NT2/D1 (cell line): ENCODE measurements around the gene CPSF3.

Experiments used
- DNase-seq: peaks from one replicate; pipeline ENCODE4 v3.0.0-alpha.2; 2011; ENCODE audit warnings: low read depth, low spot score
- H3K27me3 ChIP-seq: 2 replicates; pipeline ENCODE4 v1.6.0; 2011; ENCODE audit warnings: mild to moderate bottlenecking; ENCODE audit not compliant: insufficient read length, insufficient read depth
- H3K36me3 ChIP-seq: 2 replicates; pipeline ENCODE4 v1.6.1; 2011; ENCODE audit warnings: mild to moderate bottlenecking, low read length, mixed read lengths; ENCODE audit not compliant: insufficient read depth, insufficient read length
- H3K4me1 ChIP-seq: 2 replicates; pipeline ENCODE4 v1.5.1; 2011; ENCODE audit not compliant: insufficient read depth, insufficient read length
- H3K4me3 ChIP-seq: 2 replicates; pipeline ENCODE4 v1.5.1; 2011; ENCODE audit warnings: low read depth; ENCODE audit not compliant: insufficient read length
- H3K9ac ChIP-seq: 2 replicates; pipeline ENCODE4 v1.6.0; 2011; ENCODE audit warnings: low read depth; ENCODE audit not compliant: insufficient read length
- H3K9me3 ChIP-seq: 2 replicates; pipeline ENCODE4 v1.5.1; 2011; ENCODE audit warnings: mild to moderate bottlenecking, low read length; ENCODE audit not compliant: insufficient read depth
- SUZ12 ChIP-seq: IDR thresholded peaks from 2 replicates; pipeline ENCODE4 v1.6.1; 2011; ENCODE audit not compliant: insufficient read length, insufficient read depth; ENCODE audit errors: extremely low read depth
- YY1 ChIP-seq: IDR thresholded peaks from 2 replicates; pipeline ENCODE4 v1.6.1; 2011; ENCODE audit not compliant: insufficient read length, insufficient read depth
- ZNF274 ChIP-seq: IDR thresholded peaks from 2 replicates; pipeline ENCODE4 v1.6.1; 2011; ENCODE audit warnings: mild to moderate bottlenecking, low read depth, low read length

The CPSF3 gene

DNA sequence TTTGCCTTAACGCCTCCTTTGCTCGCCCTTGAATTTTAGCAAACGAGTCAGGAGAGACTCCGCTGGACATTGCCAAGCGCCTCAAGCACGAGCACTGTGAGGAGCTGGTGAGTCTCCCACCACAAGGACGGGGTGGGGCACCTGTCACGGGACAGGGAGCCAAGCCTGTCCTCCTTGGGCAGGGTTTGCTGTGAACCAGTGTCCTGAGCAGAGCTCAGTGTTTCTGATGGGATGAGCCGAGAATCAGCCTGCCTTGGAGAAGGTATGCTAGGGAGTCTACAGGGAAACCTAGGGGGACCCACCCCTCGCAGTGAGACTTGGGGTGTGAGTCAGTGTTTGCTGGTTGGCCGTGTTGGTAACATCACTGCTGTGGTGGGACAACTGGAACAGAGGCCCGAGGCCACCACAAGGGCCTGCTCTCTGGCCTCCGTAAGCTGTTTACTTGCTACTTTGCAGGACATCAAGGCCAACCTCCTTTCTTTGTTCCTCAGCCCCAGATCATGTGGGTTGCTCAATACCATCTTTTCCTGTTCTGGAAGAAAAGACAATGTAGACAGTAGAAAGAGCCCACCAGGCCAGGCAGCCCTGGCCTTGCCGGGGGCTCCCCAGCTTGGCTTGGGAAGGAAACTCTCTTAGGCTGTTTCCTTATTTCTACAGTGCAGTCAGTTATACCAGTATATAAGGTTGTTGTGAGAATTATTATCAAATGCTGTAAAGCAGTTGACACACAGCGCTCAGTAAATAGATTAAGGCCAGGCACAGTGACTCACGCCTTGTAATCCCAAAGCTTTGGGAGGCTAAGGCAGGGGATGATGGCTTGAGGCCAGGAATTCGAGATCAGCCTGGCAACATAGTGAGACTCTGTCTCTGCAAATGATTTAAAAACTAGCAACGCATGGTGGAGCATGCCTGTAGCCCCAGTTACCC is 42.5 kb upstream of the CPSF3 start:
- TF ChIP-seq SUZ12, result no peak
- TF ChIP-seq YY1, result no peak
- no peak for TF ChIP-seq ZNF274
- peaks cover 22% of the 10 kb centered on the region for H3K36me3 ChIP-seq
- no peaks in the 10 kb centered on the region for H3K27me3 ChIP-seq
- H3K9me3 ChIP-seq, result no peaks in the 10 kb centered on the region
- H3K4me3 ChIP-seq, result no peak overlapping the region
- peaks cover 10% of the 10 kb centered on the region for H3K4me1 ChIP-seq
- no peak for DNase-seq
- H3K9ac ChIP-seq, result no peak overlapping the region

DNA sequence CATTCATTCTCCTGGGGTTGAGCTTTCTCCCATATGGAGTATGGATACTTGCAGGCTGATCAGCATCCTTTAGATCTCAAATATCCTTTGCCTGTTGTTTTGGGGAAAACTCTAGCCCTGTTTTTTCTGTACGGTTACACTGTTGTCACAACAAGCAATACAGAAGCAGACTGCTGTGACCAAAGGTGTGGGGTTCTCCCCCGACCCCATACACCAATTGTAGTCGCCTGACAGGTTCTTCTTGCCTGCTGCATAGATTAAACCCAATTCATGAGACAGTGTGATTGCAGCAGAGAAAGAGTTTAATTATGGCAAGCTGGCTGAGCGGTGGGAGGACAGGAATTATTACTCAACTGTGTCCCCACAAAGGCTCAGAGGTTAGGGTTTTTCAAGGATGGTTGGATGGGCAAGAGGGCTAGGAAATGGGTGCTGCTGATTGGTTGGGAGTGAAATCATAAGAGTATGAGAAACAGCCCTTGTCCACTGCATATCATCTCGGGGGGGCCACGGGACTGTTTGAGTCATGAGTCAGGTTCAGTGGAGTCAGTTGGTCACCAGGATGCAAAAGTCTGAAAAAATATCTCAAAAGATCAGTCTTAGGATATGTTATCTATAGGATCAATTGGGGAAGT is 40.7 kb upstream of the CPSF3 start:
- Histone ChIP-seq H3K36me3 (peaks cover 22% of the 10 kb centered on the region), H3K4me1 (peaks cover 10% of the 10 kb centered on the region), H3K9me3 (no peaks in the 10 kb centered on the region)

DNA sequence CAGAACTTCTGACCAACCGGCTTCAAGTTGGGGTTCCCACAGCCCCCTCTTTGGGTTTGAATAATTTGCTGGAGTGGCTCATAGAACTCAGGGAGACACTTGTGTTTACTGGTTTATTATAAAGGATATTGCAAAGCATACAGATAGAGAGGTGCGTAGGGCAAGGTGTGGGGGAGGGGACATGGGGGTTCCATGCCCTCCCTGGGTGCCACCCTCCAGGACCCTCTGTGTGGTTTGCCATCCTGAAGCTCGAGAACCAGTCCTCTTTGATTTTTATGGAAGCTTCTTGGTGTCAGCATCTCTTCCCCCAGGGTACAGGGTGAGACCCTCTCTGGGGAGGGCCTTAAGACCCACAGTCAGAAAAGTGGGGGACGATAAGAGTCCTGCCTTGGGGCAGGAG is 38.9 kb upstream of the CPSF3 start:
- Histone ChIP-seq H3K4me3 (no peak overlapping the region), H3K36me3 (peaks cover 25% of the 10 kb centered on the region), H3K4me1 (peaks cover 11% of the 10 kb centered on the region), H3K9me3 (no peaks in the 10 kb centered on the region), H3K27me3 (no peaks in the 10 kb centered on the region), H3K9ac (no peak overlapping the region)
- DNase-seq, result no peak
- TF ChIP-seq SUZ12 (no peak), YY1 (no peak), ZNF274 (no peak)

More for the DNA sequence above, 40.7 kb upstream of the CPSF3 start:
- no peak for DNase-seq
- no peak overlapping the region for H3K9ac ChIP-seq
- H3K27me3 ChIP-seq, result no peaks in the 10 kb centered on the region
- H3K4me3 ChIP-seq, result no peak overlapping the region
- TF ChIP-seq YY1 (no peak), SUZ12 (no peak), ZNF274 (no peak)

DNA sequence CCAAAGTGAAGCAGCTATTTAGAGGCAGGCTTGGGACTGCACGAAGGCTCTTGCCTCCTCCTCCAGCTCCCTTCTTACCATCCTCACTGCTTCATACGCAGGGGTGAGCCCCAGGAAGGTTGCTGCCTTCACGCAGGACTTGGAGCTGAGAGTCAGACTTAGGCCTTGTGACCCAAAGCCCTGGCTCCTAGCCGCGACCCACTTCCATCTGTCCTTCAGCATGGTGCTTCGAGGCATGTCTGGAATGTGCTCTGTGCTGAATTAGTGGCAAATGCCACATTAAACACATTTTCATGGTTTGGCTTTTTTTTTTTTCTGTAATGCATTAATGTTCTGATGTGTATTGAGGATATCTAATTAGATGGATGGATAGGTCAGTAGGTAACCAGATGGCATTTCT is 37.6 kb upstream of the CPSF3 start:
- H3K4me1 ChIP-seq, result peaks cover 8% of the 10 kb centered on the region

DNA sequence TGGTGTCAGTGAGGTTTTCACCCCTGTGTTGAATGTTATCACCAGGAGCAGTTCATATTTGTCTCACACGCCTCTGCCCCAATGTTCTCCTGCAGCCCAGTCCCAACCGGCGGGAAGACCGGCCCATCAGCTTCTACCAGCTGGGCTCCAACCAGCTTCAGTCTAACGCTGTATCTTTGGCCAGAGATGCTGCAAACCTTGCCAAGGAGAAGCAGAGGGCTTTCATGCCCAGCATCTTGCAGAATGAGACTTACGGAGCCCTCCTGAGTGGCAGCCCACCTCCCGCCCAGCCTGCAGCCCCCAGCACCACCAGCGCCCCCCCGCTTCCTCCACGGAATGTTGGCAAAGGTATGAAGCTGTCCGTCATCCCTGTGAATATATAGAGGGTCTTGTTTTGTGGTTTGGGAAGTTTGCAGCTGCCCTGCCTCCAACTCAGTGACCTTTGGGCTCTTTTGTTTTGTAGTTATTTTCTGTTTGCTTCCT is 35.2 kb upstream of the CPSF3 start:
- Histone ChIP-seq H3K4me1 (peaks cover 10% of the 10 kb centered on the region), H3K36me3 (peaks cover 35% of the 10 kb centered on the region), H3K9ac (no peak overlapping the region), H3K27me3 (no peaks in the 10 kb centered on the region), H3K4me3 (no peak overlapping the region), H3K9me3 (no peaks in the 10 kb centered on the region)
- DNase-seq, result no peak
- TF ChIP-seq YY1, result no peak
- TF ChIP-seq ZNF274, result no peak
- no peak for TF ChIP-seq SUZ12

More for the DNA sequence above, 37.6 kb upstream of the CPSF3 start:
- Histone ChIP-seq H3K9me3 (no peaks in the 10 kb centered on the region), H3K4me3 (no peak overlapping the region), H3K36me3 (peaks cover 32% of the 10 kb centered on the region), H3K9ac (no peak overlapping the region), H3K27me3 (no peaks in the 10 kb centered on the region)
- TF ChIP-seq ZNF274 (no peak), YY1 (no peak), SUZ12 (no peak)
- DNase-seq, result no peak

DNA sequence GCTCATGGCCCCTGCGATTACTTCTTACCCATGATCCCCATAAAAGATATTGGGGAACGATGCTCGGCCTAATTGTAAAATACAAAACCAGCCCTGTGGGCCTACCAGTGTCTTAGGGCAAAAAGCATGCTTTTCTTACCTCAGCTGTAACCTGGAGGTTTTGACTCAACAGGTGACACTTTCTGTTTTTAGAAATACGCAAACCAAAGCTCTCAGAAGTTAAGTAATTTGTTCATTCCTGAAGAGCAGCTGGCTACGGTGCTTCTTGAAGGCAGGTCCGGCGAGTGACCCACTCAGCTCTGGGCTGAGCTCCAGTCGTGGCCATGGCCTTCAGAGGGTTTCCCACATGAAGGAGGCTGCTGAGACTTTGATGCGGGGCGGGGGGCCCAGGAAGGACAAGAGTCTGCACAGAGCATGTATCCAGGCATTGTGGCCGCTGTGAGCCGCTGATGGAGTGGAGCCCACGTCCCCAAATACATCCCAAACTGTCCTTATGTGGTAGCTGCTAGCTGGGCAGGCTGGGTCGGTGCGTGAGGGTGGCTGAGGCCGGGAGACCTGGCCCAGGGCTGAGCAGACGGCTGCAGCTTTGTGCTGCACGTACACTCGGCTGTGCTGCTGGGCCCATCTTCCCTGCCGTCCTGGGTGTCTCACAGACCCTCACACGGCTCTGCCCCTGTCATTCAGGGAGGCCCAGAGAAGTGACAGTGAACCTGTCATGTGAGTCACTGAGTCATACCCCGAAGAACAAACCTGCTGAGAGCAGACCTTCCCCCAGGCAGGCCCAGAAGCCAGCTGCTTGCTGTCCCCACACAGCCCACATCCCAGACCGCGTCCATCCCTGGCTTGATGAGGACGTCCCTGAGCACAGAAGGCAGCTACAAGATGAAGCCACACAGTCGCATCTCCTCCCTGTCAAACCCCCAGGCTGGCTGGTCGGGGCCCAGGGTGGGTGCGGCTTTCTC is 34.2 kb upstream of the CPSF3 start:
- DNase-seq, result no peak
- TF ChIP-seq SUZ12 (no peak), YY1 (no peak), ZNF274 (no peak)
- Histone ChIP-seq H3K4me1 (peaks cover 10% of the 10 kb centered on the region), H3K27me3 (no peaks in the 10 kb centered on the region), H3K4me3 (no peak overlapping the region), H3K9me3 (no peaks in the 10 kb centered on the region), H3K9ac (no peak overlapping the region), H3K36me3 (peaks cover 34% of the 10 kb centered on the region)
